Measurements from ENCODE around the gene ZMYND8. TPM values are rescaled to one million over a fixed set of nuclear protein-coding genes. Genes with fewer than 3 reads are reported as not detected.

Gene ZMYND8
- total RNA-seq, 2 donors from 2014 or later: 18.9 to 19.1 TPM

DNA sequence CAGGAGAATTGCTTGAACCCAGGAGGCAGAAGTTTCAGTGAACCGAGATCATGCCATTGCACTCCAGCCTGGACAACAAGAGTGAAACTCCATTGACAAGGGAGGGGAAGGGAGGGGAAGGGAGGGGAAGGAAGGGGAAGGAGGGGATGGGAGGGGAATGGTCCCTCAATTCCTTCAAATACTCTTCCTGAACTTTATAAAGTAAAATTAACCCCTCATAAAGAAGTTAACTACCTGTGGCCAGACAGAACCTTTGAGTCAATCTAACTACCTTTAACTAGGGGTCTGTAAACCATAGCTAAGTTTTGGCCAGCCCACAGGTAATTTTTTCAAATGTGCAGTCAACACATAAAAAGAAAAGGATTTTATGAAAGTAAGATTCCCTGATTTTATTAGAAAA lies 131.0 kb downstream of the ZMYND8 start:
- H3K27ac ChIP-seq: no peak overlapping the region
- H3K4me1 ChIP-seq: no peaks in the 10 kb centered on the region
- no peak for TF ChIP-seq POLR2A (IDR thresholded peaks at IDR 0.05)
- TF ChIP-seq, protein P1, sequence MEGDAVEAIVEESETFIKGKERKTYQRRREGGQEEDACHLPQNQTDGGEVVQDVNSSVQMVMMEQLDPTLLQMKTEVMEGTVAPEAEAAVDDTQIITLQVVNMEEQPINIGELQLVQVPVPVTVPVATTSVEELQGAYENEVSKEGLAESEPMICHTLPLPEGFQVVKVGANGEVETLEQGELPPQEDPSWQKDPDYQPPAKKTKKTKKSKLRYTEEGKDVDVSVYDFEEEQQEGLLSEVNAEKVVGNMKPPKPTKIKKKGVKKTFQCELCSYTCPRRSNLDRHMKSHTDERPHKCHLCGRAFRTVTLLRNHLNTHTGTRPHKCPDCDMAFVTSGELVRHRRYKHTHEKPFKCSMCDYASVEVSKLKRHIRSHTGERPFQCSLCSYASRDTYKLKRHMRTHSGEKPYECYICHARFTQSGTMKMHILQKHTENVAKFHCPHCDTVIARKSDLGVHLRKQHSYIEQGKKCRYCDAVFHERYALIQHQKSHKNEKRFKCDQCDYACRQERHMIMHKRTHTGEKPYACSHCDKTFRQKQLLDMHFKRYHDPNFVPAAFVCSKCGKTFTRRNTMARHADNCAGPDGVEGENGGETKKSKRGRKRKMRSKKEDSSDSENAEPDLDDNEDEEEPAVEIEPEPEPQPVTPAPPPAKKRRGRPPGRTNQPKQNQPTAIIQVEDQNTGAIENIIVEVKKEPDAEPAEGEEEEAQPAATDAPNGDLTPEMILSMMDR (IDR thresholded peaks at IDR 0.05): no peak
- intact Hi-C loops (cut with DNase I): no loop called here
- WGBS, 2 donors: 80% methylated on average over 1 of the region's 1 CpG
- ATAC-seq (no peak), DNase-seq (no peak)
- H3K36me3 ChIP-seq (replicated peaks in 1 of 2; ENCODE audit: insufficient read depth in 1 of 2, low read depth in 2 of 2): peaks cover 6 to 31% of the 10 kb centered on the region in 2 donors
- no peaks in the 10 kb centered on the region for H3K27me3 ChIP-seq
- no peak overlapping the region for H3K4me3 ChIP-seq
- no peaks in the 10 kb centered on the region for H3K9me3 ChIP-seq

DNA sequence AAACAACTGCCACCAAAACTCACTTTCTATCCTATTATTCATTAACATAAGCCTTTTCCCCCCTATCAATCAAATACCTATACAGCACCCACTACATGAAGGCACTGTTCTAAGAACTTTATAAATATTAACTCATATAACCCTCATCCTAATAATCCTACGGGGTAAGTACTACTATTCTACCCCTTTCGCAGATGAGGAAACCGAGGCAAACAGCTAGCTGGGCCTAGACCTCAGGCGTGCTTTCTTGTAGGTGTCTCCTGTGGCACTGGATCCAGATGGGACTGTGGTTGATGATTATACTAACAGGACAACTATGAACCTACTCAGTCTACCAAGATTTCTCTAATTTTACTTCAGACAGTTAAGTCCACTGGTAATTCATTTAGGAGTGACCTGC lies 131.6 kb downstream of the ZMYND8 start:
- Histone ChIP-seq H3K27me3 (no peaks in the 10 kb centered on the region), H3K4me3 (no peak overlapping the region), H3K36me3 (replicated peaks in 1 of 2; ENCODE audit: insufficient read depth in 1 of 2, low read depth in 2 of 2) (peaks cover 6 to 33% of the 10 kb centered on the region in 2 donors), H3K27ac (no peak overlapping the region), H3K4me1 (no peaks in the 10 kb centered on the region), H3K9me3 (no peaks in the 10 kb centered on the region)
- no peak for ATAC-seq
- 79 to 86% methylated on average over 4 of the region's 4 CpGs for WGBS, 2 donors
- TF ChIP-seq, protein P1 (IDR thresholded peaks at IDR 0.05): no peak
- no peak for TF ChIP-seq POLR2A (IDR thresholded peaks at IDR 0.05)
- DNase-seq: no peak
- intact Hi-C loops (cut with DNase I): no loop called here

DNA sequence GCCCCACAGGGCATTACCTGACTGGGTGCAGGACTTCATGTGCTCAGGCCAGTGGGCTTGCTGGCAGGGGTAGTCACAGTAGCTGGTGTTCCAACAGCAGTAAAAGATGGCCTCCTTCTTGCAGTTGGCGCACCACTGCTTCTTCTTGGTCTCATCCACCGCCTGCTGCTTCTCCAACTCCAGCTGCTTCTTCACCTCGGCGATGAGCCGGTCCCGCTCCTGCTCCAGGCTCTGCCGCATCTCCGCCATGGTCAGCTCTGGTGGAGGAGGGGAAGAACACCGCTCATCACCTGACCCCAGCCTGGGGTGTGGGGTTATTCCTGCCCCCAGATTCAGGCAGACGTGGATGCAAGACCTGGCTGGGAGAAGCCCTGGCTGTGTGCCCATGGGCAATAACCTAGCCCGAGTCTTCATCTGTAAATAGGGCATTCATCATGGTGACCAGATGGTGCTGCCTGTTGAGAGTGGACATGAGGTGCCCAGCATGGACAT lies 132.2 kb downstream of the ZMYND8 start:
- no peak for ATAC-seq
- no peaks in the 10 kb centered on the region for H3K4me1 ChIP-seq
- no peaks in the 10 kb centered on the region for H3K27me3 ChIP-seq
- no peaks in the 10 kb centered on the region for H3K9me3 ChIP-seq
- DNase-seq: no peak
- no peak for TF ChIP-seq POLR2A (IDR thresholded peaks at IDR 0.05)
- TF ChIP-seq, protein P1 (IDR thresholded peaks at IDR 0.05): no peak
- no peak overlapping the region for H3K4me3 ChIP-seq
- H3K36me3 ChIP-seq (replicated peaks in 1 of 2; ENCODE audit: insufficient read depth in 1 of 2, low read depth in 2 of 2): peaks cover 6 to 31% of the 10 kb centered on the region in 2 donors
- WGBS, 2 donors: 89 to 91% methylated on average over 9 to 11 of the region's 11 CpGs
- H3K27ac ChIP-seq: no peak overlapping the region
- intact Hi-C loops (cut with DNase I): no loop called here

DNA sequence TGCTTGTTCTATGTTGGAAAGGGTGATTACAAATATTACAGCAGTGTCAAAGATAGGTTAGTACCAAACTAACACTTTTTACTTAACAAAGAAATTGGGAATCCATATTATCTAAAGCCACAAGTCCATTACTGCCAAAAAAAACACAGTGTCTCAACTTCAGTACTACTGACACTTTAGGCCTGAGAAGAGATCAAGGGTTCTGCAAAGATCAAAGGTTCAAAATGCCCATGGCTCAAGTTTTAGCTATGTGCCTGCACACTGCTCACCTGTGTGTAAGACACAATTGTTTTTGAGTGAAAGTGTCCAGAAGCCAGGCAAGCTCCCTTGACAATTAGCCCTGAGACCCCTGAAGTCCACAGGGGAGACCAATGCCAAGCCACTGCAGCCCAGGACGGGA lies 132.6 kb downstream of the ZMYND8 start:
- Histone ChIP-seq H3K9me3 (no peaks in the 10 kb centered on the region), H3K27me3 (no peaks in the 10 kb centered on the region), H3K27ac (no peak overlapping the region), H3K4me1 (no peaks in the 10 kb centered on the region), H3K36me3 (replicated peaks in 1 of 2; ENCODE audit: insufficient read depth in 1 of 2, low read depth in 2 of 2) (peaks cover 6 to 29% of the 10 kb centered on the region in 2 donors), H3K4me3 (no peak overlapping the region)
- TF ChIP-seq POLR2A (IDR thresholded peaks at IDR 0.05): no peak
- TF ChIP-seq, protein P1 (IDR thresholded peaks at IDR 0.05): no peak
- DNase-seq (no peak), ATAC-seq (no peak)
- intact Hi-C loops (cut with DNase I): no loop called here
- 95% methylated on average over 1 of the region's 1 CpG; no CpG with 5 or more reads in 1 of the 2 donors for WGBS, 2 donors

DNA sequence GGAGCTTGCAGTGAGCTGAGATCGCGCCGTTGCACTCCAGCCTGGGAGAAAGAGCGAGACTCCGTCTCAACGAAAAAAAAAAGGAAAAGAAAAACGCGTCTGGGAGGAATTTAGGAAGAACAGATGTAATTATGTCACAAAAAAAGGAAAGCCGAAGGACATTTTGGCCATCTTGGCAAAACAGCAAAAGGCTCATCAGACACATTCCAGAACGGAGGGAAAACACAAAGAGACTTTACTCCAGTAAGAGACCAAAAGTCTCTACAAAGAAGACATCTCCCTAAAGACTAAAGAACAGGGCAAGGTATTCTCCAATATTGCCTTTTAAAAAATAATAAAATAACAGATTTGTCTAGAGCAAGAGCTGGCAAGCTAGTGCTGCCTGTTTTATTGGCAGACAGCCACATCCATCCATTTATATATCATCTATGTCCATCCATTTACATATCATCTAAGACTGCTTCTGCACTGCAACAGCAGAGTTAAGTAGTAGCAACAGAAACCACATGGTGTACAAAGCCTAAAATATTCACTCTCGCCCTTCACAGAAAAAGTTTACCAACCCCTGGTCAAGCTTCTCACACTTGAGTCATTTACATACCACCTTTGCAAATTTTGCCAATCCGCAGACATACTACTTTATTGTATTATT lies 133.9 kb downstream of the ZMYND8 start:
- WGBS, 2 donors: 94% methylated on average over 12 of the region's 12 CpGs
- intact Hi-C loops (cut with DNase I): no loop called here
- Histone ChIP-seq H3K36me3 (replicated peaks in 1 of 2; ENCODE audit: insufficient read depth in 1 of 2, low read depth in 2 of 2) (peaks cover 6 to 26% of the 10 kb centered on the region in 2 donors), H3K4me3 (no peak overlapping the region), H3K4me1 (no peaks in the 10 kb centered on the region), H3K27ac (no peak overlapping the region), H3K27me3 (no peaks in the 10 kb centered on the region), H3K9me3 (no peaks in the 10 kb centered on the region)
- ATAC-seq: no peak
- no peak for DNase-seq
- TF ChIP-seq, protein P1 (IDR thresholded peaks at IDR 0.05): no peak
- TF ChIP-seq POLR2A (IDR thresholded peaks at IDR 0.05): no peak
